ENCODE measurements around the gene CCL26.

Gene CCL26

GRCh38 chr7:75721426-75721825, 50.6 kb downstream of the CCL26 start (continued):
- TF ChIP-seq ZBTB26 (tag by site-specific recombination; optimal IDR thresholded peaks at IDR 0.05) (no peak), ZNF416 (tag by site-specific recombination; IDR thresholded peaks at IDR 0.05) (no peak)

- TF ChIP-seq KLF8 (tag by site-specific recombination; IDR thresholded peaks at IDR 0.05) (no peak), ZBTB44 (tag by site-specific recombination; IDR thresholded peaks at IDR 0.05) (no peak), YY2 (tag by site-specific recombination; IDR thresholded peaks at IDR 0.05) (no peak), ZSCAN18 (tag by site-specific recombination; IDR thresholded peaks at IDR 0.05) (no peak), ZNF670 (tag by site-specific recombination; IDR thresholded peaks at IDR 0.05; ENCODE audit: low read depth) (no peak), RBAK (tag by site-specific recombination; IDR thresholded peaks at IDR 0.05) (no peak), ZBTB7A (tag by site-specific recombination; IDR thresholded peaks at IDR 0.05; ENCODE audit: low read depth) (no peak), PBX3 (CRISPR knock-in tag; IDR thresholded peaks at IDR 0.05) (no peak), ZNF302 (tag by site-specific recombination; IDR thresholded peaks at IDR 0.05; ENCODE audit: low read depth) (no peak), SCRT1 (tag by site-specific recombination; IDR thresholded peaks at IDR 0.05; ENCODE audit: borderline replicate concordance) (no peak), ZNF138 (tag by site-specific recombination; IDR thresholded peaks at IDR 0.05; ENCODE audit: borderline replicate concordance) (no peak), ZNF184 (tag by site-specific recombination; IDR thresholded peaks at IDR 0.05) (no peak), ZBTB10 (tag by site-specific recombination; IDR thresholded peaks at IDR 0.05) (no peak), ZNF626 (tag by site-specific recombination; IDR thresholded peaks at IDR 0.05) (no peak), KLF10 (tag by site-specific recombination; IDR thresholded peaks at IDR 0.05) (no peak), ZFHX2 (tag by site-specific recombination; conservative IDR thresholded peaks at IDR 0.05) (no peak), SCRT2 (tag by site-specific recombination; IDR thresholded peaks at IDR 0.05) (no peak), PATZ1 (tag by site-specific recombination; IDR thresholded peaks at IDR 0.05) (no peak), MYNN (tag by site-specific recombination; IDR thresholded peaks at IDR 0.05; ENCODE audit: borderline replicate concordance) (no peak)
- ChIA-PET CTCF (no interaction called here), POLR2A (no interaction called here)
- H3K9me3 ChIP-seq (ENCODE audit: control insufficient read depth, insufficient read depth, low read depth, low read length), result no peaks in the 10 kb centered on the region
- H3K27ac ChIP-seq (ENCODE audit: extremely low read depth, low read depth, low read length), result no peak overlapping the region
- no peaks in the 10 kb centered on the region for H3K4me1 ChIP-seq (ENCODE audit: control insufficient read depth, insufficient read depth, low read length)
- no peaks in the 10 kb centered on the region for H3K36me3 ChIP-seq (ENCODE audit: control insufficient read depth in 2 of 2, insufficient read depth in 1 of 2, low read length in 2 of 2)
- H3K4me3 ChIP-seq (ENCODE audit: low read depth, low read length), result no peak overlapping the region
Measured at GRCh38 chr7:75719626-75720025, 52.4 kb downstream of the CCL26 start.

Measured in HEK293 (cell line).